ENCODE data around the gene OR9A2. TPM values are rescaled to one million over a fixed set of nuclear protein-coding genes. Genes with fewer than 3 reads are reported as not detected.

Gene OR9A2
- total RNA-seq, 1 experiment from 2014 or later = not detected

DNA sequence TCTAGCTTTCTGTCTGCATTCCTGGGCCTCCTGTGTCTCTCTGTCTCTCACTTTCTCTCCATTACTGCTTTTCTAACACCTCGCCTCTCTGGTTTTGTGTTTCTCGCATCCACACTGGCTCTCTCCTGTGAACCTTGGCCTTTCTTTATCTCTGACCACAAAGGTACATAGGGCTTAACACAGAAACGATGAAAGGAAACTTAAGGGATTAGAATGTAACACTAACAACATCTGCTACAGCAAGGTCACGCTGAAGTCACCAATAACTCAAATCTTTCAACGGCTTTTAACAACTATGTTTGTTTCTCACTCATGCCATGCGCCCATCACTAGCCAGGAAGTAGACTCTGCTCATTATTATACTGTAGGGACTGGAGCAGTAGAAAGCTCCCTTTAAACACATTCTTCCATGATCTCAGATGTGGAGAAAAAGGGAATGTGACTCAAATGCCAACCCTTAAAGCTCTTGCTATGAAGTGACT lies 15.9 kb upstream of the OR9A2 start:
- TF ChIP-seq, protein P1, sequence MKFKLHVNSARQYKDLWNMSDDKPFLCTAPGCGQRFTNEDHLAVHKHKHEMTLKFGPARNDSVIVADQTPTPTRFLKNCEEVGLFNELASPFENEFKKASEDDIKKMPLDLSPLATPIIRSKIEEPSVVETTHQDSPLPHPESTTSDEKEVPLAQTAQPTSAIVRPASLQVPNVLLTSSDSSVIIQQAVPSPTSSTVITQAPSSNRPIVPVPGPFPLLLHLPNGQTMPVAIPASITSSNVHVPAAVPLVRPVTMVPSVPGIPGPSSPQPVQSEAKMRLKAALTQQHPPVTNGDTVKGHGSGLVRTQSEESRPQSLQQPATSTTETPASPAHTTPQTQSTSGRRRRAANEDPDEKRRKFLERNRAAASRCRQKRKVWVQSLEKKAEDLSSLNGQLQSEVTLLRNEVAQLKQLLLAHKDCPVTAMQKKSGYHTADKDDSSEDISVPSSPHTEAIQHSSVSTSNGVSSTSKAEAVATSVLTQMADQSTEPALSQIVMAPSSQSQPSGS (CRISPR knock-in tag; IDR thresholded peaks at IDR 0.05; ENCODE audit: borderline replicate concordance, low read depth) = no peak
- TF ChIP-seq FOXJ3 (CRISPR knock-in tag; IDR thresholded peaks at IDR 0.05; ENCODE audit: borderline replicate concordance) (no peak), RORB (CRISPR knock-in tag; IDR thresholded peaks at IDR 0.05) (peak; percentile 33; the same call in 1 of the 2 replicates), OVOL2 (CRISPR knock-in tag; IDR thresholded peaks at IDR 0.05; ENCODE audit: borderline replicate concordance) (no peak), JUN (CRISPR knock-in tag; IDR thresholded peaks at IDR 0.05) (no peak), ETV6 (CRISPR knock-in tag; IDR thresholded peaks at IDR 0.05) (no peak)
- TF ChIP-seq, protein P2, sequence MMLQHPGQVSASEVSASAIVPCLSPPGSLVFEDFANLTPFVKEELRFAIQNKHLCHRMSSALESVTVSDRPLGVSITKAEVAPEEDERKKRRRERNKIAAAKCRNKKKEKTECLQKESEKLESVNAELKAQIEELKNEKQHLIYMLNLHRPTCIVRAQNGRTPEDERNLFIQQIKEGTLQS (CRISPR knock-in tag; conservative IDR thresholded peaks at IDR 0.05) = no peak
- TF ChIP-seq, protein P3, sequence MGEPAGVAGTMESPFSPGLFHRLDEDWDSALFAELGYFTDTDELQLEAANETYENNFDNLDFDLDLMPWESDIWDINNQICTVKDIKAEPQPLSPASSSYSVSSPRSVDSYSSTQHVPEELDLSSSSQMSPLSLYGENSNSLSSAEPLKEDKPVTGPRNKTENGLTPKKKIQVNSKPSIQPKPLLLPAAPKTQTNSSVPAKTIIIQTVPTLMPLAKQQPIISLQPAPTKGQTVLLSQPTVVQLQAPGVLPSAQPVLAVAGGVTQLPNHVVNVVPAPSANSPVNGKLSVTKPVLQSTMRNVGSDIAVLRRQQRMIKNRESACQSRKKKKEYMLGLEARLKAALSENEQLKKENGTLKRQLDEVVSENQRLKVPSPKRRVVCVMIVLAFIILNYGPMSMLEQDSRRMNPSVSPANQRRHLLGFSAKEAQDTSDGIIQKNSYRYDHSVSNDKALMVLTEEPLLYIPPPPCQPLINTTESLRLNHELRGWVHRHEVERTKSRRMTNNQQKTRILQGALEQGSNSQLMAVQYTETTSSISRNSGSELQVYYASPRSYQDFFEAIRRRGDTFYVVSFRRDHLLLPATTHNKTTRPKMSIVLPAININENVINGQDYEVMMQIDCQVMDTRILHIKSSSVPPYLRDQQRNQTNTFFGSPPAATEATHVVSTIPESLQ (CRISPR knock-in tag; IDR thresholded peaks at IDR 0.05) = no peak
- TF ChIP-seq, protein P4, sequence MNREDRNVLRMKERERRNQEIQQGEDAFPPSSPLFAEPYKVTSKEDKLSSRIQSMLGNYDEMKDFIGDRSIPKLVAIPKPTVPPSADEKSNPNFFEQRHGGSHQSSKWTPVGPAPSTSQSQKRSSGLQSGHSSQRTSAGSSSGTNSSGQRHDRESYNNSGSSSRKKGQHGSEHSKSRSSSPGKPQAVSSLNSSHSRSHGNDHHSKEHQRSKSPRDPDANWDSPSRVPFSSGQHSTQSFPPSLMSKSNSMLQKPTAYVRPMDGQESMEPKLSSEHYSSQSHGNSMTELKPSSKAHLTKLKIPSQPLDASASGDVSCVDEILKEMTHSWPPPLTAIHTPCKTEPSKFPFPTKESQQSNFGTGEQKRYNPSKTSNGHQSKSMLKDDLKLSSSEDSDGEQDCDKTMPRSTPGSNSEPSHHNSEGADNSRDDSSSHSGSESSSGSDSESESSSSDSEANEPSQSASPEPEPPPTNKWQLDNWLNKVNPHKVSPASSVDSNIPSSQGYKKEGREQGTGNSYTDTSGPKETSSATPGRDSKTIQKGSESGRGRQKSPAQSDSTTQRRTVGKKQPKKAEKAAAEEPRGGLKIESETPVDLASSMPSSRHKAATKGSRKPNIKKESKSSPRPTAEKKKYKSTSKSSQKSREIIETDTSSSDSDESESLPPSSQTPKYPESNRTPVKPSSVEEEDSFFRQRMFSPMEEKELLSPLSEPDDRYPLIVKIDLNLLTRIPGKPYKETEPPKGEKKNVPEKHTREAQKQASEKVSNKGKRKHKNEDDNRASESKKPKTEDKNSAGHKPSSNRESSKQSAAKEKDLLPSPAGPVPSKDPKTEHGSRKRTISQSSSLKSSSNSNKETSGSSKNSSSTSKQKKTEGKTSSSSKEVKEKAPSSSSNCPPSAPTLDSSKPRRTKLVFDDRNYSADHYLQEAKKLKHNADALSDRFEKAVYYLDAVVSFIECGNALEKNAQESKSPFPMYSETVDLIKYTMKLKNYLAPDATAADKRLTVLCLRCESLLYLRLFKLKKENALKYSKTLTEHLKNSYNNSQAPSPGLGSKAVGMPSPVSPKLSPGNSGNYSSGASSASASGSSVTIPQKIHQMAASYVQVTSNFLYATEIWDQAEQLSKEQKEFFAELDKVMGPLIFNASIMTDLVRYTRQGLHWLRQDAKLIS (CRISPR knock-in tag; IDR thresholded peaks at IDR 0.05; ENCODE audit: borderline replicate concordance) = no peak
- CTCF ChIA-PET = interaction anchor here (1.0 to 4.1 kb wide), 2 partner anchors 172 to 198 kb away, joined by 3 to 25 read pairs; no protein-coding TSS in a partner anchor
- POLR2A ChIA-PET = no interaction called here
- Mint-ChIP-seq H3K4me3 (no peak overlapping the region), H3K4me1 (no peaks in the 10 kb centered on the region), H3K9me3 (no peaks in the 10 kb centered on the region), H3K36me3 (no peaks in the 10 kb centered on the region), H3K27me3 (ENCODE audit: low read depth) (no peaks in the 10 kb centered on the region), H3K27ac (no peak overlapping the region; the same call in 1 of the 2 replicates)
- DNase-seq (ENCODE audit: low spot score) (no peak), ATAC-seq (no peak)

DNA sequence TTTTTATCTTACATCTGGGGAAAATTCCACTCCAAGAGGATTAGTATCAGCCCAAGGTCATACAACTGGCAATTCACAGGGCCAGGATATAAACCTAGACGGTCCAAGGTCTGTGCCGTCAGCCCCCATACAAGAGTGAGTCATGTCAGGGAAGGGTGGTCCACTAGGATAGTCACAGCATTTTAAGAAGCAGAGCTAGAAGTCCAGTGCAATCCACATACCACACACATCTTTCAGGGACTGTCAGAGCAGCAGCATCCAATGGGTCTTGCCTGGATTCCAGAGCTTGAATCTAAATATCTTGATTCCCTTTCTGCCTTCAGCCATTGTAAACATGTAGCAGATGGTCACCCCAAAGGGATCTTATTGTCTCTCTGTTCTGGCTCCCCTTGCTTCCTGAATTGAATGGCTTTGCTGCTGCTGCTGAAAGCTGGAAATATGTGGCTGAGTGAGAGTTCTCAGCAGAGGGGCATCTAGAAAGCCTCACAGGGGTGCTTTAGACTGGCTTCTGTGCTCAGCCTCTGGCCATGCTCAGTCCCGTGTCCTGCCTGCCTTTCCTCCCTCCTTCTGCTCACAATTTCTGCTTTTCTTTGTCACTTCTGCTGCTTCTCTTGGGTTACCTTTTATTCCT lies 15.3 kb upstream of the OR9A2 start:
- DNase-seq (ENCODE audit: low spot score) (no peak), ATAC-seq (peak; percentile 51; the same call in 1 of the 2 replicates)
- Mint-ChIP-seq H3K36me3 (no peaks in the 10 kb centered on the region), H3K4me1 (no peaks in the 10 kb centered on the region), H3K9me3 (no peaks in the 10 kb centered on the region), H3K27me3 (ENCODE audit: low read depth) (no peaks in the 10 kb centered on the region), H3K4me3 (no peak overlapping the region), H3K27ac (no peak overlapping the region)
- ChIA-PET POLR2A (no interaction called here), CTCF (interaction anchor here (0.6 to 4.1 kb wide), 2 partner anchors 34 to 172 kb away, joined by 4 to 25 read pairs; no protein-coding TSS in a partner anchor)
- TF ChIP-seq ZNF671 (CRISPR knock-in tag; IDR thresholded peaks at IDR 0.05) (no peak), SMAD4 (CRISPR knock-in tag; IDR thresholded peaks at IDR 0.05) (no peak), CBFB (CRISPR knock-in tag; IDR thresholded peaks at IDR 0.05; ENCODE audit: low read depth) (no peak), ZNF138 (CRISPR knock-in tag; conservative IDR thresholded peaks at IDR 0.05) (no peak)
- TF ChIP-seq, protein P5, sequence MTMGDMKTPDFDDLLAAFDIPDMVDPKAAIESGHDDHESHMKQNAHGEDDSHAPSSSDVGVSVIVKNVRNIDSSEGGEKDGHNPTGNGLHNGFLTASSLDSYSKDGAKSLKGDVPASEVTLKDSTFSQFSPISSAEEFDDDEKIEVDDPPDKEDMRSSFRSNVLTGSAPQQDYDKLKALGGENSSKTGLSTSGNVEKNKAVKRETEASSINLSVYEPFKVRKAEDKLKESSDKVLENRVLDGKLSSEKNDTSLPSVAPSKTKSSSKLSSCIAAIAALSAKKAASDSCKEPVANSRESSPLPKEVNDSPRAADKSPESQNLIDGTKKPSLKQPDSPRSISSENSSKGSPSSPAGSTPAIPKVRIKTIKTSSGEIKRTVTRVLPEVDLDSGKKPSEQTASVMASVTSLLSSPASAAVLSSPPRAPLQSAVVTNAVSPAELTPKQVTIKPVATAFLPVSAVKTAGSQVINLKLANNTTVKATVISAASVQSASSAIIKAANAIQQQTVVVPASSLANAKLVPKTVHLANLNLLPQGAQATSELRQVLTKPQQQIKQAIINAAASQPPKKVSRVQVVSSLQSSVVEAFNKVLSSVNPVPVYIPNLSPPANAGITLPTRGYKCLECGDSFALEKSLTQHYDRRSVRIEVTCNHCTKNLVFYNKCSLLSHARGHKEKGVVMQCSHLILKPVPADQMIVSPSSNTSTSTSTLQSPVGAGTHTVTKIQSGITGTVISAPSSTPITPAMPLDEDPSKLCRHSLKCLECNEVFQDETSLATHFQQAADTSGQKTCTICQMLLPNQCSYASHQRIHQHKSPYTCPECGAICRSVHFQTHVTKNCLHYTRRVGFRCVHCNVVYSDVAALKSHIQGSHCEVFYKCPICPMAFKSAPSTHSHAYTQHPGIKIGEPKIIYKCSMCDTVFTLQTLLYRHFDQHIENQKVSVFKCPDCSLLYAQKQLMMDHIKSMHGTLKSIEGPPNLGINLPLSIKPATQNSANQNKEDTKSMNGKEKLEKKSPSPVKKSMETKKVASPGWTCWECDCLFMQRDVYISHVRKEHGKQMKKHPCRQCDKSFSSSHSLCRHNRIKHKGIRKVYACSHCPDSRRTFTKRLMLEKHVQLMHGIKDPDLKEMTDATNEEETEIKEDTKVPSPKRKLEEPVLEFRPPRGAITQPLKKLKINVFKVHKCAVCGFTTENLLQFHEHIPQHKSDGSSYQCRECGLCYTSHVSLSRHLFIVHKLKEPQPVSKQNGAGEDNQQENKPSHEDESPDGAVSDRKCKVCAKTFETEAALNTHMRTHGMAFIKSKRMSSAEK (CRISPR knock-in tag; IDR thresholded peaks at IDR 0.05; ENCODE audit: borderline replicate concordance) = no peak
- TF ChIP-seq, protein P6, sequence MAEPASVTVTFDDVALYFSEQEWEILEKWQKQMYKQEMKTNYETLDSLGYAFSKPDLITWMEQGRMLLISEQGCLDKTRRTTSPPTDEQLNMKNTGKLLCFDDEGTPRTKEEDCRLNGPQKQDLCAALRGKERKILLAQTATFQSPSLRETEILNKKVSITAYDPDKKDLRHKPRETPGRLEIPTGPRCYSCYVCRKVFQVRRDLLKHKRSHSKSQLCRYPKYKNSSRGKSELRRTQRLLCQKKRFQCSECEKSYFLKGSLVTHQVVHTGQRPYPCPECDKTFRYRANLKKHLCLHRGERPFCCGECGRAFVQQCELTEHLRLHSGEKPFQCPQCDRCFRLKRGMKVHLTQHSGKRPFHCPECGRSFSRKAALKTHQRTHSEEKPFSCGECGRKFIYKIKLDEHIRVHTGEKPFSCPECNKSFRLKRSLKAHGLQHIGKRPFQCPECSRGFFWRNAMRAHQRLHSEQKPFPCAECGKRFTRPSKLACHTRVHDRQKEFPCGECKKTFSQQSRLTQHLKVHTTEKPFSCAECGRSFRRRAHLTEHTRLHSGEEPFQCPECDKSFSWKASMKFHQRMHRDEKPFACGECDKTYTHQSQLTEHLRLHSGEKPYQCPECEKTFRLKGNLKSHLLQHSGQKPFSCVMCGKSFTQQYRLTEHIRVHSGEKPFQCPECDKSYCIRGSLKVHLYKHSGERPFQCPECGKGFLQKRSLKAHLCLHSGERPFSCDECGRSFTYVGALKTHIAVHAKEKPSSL (CRISPR knock-in tag; conservative IDR thresholded peaks at IDR 0.05) = no peak
- TF ChIP-seq, protein P7, sequence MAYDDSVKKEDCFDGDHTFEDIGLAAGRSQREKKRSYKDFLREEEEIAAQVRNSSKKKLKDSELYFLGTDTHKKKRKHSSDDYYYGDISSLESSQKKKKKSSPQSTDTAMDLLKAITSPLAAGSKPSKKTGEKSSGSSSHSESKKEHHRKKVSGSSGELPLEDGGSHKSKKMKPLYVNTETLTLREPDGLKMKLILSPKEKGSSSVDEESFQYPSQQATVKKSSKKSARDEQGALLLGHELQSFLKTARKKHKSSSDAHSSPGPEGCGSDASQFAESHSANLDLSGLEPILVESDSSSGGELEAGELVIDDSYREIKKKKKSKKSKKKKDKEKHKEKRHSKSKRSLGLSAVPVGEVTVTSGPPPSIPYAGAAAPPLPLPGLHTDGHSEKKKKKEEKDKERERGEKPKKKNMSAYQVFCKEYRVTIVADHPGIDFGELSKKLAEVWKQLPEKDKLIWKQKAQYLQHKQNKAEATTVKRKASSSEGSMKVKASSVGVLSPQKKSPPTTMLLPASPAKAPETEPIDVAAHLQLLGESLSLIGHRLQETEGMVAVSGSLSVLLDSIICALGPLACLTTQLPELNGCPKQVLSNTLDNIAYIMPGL (CRISPR knock-in tag; IDR thresholded peaks at IDR 0.05) = no peak
